A549 (cell line): Measurements from ENCODE around the gene SGO2. TPM values are rescaled to one million over a fixed set of nuclear protein-coding genes. Genes with fewer than 3 reads are reported as not detected.

Experiments used
- ATAC-seq, 2 experiments: fragments of 200-7000 bp in 1 of 2; fragments of >200 bp in 1 of 2; cut with Nextera tagmentation in 1 of 2; cut with Tn5 transposase in 1 of 2; 3 replicates each; pipeline versions ENCODE4 v1.8.0 to v1.9.1; 2018 to 2020; ENCODE audit warnings: mild to moderate bottlenecking in 1 of 2, moderate library complexity in 1 of 2
- CTCF ChIA-PET: fragments of 300-600 bp; sonication (Branson Sonifier 250); formaldehyde crosslinking; extraction: SDS; loops from one replicate; lab custom pipeline; 2021; ENCODE audit warnings: antibody characterized with exemption, inconsistent platforms; lab: Yijun Ruan, JAX
- POLR2A ChIA-PET: fragments of 350-600 bp; formaldehyde crosslinking; extraction: SDS; loops from one replicate; lab custom pipeline; 2021; ENCODE audit warnings: antibody characterized with exemption, inconsistent platforms; lab: Yijun Ruan, JAX
- DNase-seq, 2 experiments: peaks; one replicate each; pipeline versions ENCODE4 v3.0.0 to v3.0.0-alpha.2; 2011 to 2016; ENCODE audit warnings: low read depth in 1 of 2, low spot score in 1 of 2
- FAIRE-seq: peaks from 2 replicates; lab custom pipeline; 2011; peaks lifted over from hg19 to GRCh38; lab: Jason Lieb, UNC
- H3K27ac ChIP-seq, 2 experiments: fragments of >200 bp; sonication (Bioruptor Twin); formaldehyde crosslinking; 3 replicates each; pipeline ENCODE4 v1.5.1; 2016 to 2017
- H3K4me1 ChIP-seq: fragments of >200 bp; sonication (Bioruptor Twin); formaldehyde crosslinking; 3 replicates; pipeline ENCODE4 v1.6.1; 2016
- H3K4me2 ChIP-seq: fragments of >200 bp; sonication (Bioruptor Twin); formaldehyde crosslinking; 3 replicates; pipeline ENCODE4 v1.6.1; 2016
- H3K4me3 ChIP-seq: fragments of >200 bp; sonication (Bioruptor Twin); formaldehyde crosslinking; 3 replicates; pipeline ENCODE4 v1.5.1; 2016
- H3K9me3 ChIP-seq: fragments of >200 bp; sonication (Bioruptor Twin); formaldehyde crosslinking; 3 replicates; pipeline ENCODE4 v1.6.1; 2016
- CHD2 ChIP-seq: fragments of 150-350 bp; IDR thresholded peaks from 2 replicates; pipeline ENCODE4 v1.6.1; 2014; ENCODE audit warnings: low read length; ENCODE audit not compliant: partially characterized antibody
- EHMT2 ChIP-seq: fragments of 200-600 bp; sonication (generic); IDR thresholded peaks from 2 replicates; pipeline ENCODE4 v1.6.1; 2016; ENCODE audit warnings: antibody characterized with exemption, low read depth, mild to moderate bottlenecking, moderate library complexity
- ESRRA ChIP-seq: fragments of 150-350 bp; IDR thresholded peaks from 2 replicates; pipeline ENCODE4 v1.6.1; 2014; ENCODE audit warnings: mild to moderate bottlenecking, low read length, borderline replicate concordance
- GATA3 ChIP-seq: IDR thresholded peaks from 2 replicates; pipeline ENCODE4 v1.6.1; 2012; ENCODE audit warnings: borderline replicate concordance
- HDAC2 ChIP-seq: fragments of 200-600 bp; sonication (generic); IDR thresholded peaks from 2 replicates; pipeline ENCODE4 v1.6.1; 2016
- HEYL ChIP-seq: fragments of 250-450 bp; sonication (Bioruptor Pico); IDR thresholded peaks from 2 replicates; pipeline ENCODE4 v1.8.0; 2021; ENCODE audit warnings: mild to moderate bottlenecking, moderate library complexity
- HOXA7 ChIP-seq: fragments of 250-450 bp; sonication (Bioruptor Pico); IDR thresholded peaks from 2 replicates; pipeline ENCODE4 v1.5.0; 2020; ENCODE audit warnings: mild to moderate bottlenecking, moderate library complexity
- HOXB5 ChIP-seq: fragments of 250-450 bp; sonication (Bioruptor Pico); IDR thresholded peaks from 2 replicates; pipeline ENCODE4 v1.5.0; 2020; ENCODE audit warnings: mild to moderate bottlenecking, moderate library complexity
- MAFK ChIP-seq: fragments of 450-650 bp; IDR thresholded peaks from 2 replicates; pipeline ENCODE4 v1.6.1; 2014; ENCODE audit not compliant: partially characterized antibody
- MAZ ChIP-seq: fragments of 150-350 bp; IDR thresholded peaks from 2 replicates; pipeline ENCODE4 v1.6.1; 2014; ENCODE audit warnings: antibody characterized with exemption, low read depth, low read length, borderline replicate concordance
- MYC ChIP-seq: IDR thresholded peaks from 2 replicates; pipeline ENCODE4 v1.6.1; 2012; ENCODE audit warnings: mild to moderate bottlenecking, inconsistent platforms, low read length, improper control_type of control experiment, borderline replicate concordance
- NPAS2 ChIP-seq: fragments of 250-450 bp; sonication (Bioruptor Pico); IDR thresholded peaks from 2 replicates; pipeline ENCODE4 v1.8.0; 2022; ENCODE audit warnings: mild to moderate bottlenecking, moderate library complexity, borderline replicate concordance
- POLR2A ChIP-seq: IDR thresholded peaks from 2 replicates; pipeline ENCODE4 v1.6.1; 2012; ENCODE audit warnings: mild to moderate bottlenecking, low read length
- POLR2AphosphoS2 ChIP-seq: conservative IDR thresholded peaks from 2 replicates; pipeline ENCODE4 v1.6.1; 2012; ENCODE audit warnings: low read length, improper control_type of control experiment, inconsistent platforms
- RARB ChIP-seq: fragments of 250-450 bp; sonication (Bioruptor Pico); IDR thresholded peaks from 2 replicates; pipeline ENCODE4 v1.8.0; 2021; ENCODE audit warnings: mild to moderate bottlenecking, moderate library complexity
- RFX5 ChIP-seq: fragments of 450-650 bp; IDR thresholded peaks from 2 replicates; pipeline ENCODE4 v1.7.1; 2014; ENCODE audit warnings: antibody characterized with exemption, mild to moderate bottlenecking, moderate library complexity
- RNF2 ChIP-seq: fragments of 200-600 bp; sonication (generic); IDR thresholded peaks from 2 replicates; pipeline ENCODE4 v1.6.1; 2016; ENCODE audit warnings: low read depth, mild to moderate bottlenecking, antibody characterized with exemption, moderate library complexity, borderline replicate concordance
- TFCP2L1 ChIP-seq: fragments of 250-450 bp; sonication (Bioruptor Pico); IDR thresholded peaks from 2 replicates; pipeline ENCODE4 v1.5.0; 2021; ENCODE audit warnings: mild to moderate bottlenecking
- ZC3H11A ChIP-seq: fragments of 450-650 bp; IDR thresholded peaks from 2 replicates; pipeline ENCODE4 v1.6.1; 2014; ENCODE audit warnings: antibody characterized with exemption, mild to moderate bottlenecking
- ZNF302 ChIP-seq: fragments of 250-450 bp; sonication (Bioruptor Pico); IDR thresholded peaks from 2 replicates; pipeline ENCODE4 v1.9.0; 2021; ENCODE audit warnings: inconsistent platforms, mild to moderate bottlenecking, moderate library complexity
- WGBS: methylation state at CpG from one replicate; pipeline ENCODE4 v1.1.6; 2017; ENCODE audit errors: missing lambda C conversion rate; 5-methylcytosine and 5-hydroxymethylcytosine counted together
- polyA plus RNA-seq, 4 experiments: library from polyadenylated mRNA; depleted of rRNA in 3 of 4; stranded (reverse); fragments of >200 nt; fragmentation: RNase III in 1 of 4; extraction: RNeasy Plus Mini Kit Qiagen cat#74134 plus additional on column Dnase treatment in 1 of 4; gene quantifications; 2 replicates in 3 of 4; 3 replicates in 1 of 4; pipeline ENCODE4 v1.2.3, GENCODE V29; 2011 to 2017
- TF ChIP-seq, protein P1 (sequence below): fragments of >200 bp; sonication (Bioruptor Twin); formaldehyde crosslinking; IDR thresholded peaks from 3 replicates; pipeline ENCODE4 v1.5.1; 2016
- TF ChIP-seq, protein P2 (sequence below): IDR thresholded peaks from 2 replicates; pipeline ENCODE4 v1.6.1; 2012
- TF ChIP-seq, protein P3 (sequence below): fragments of >200 bp; sonication (Bioruptor Twin); formaldehyde crosslinking; IDR thresholded peaks from 3 replicates; pipeline ENCODE4 v1.6.1; 2016
- TF ChIP-seq, protein P4 (sequence below): fragments of 450-650 bp; IDR thresholded peaks from 2 replicates; pipeline ENCODE4 v1.6.1; 2014; ENCODE audit warnings: antibody characterized with exemption

SGO2 gene
- polyA plus RNA-seq, 2 of the 4 experiments (the other 2 are of a cell fraction) = 14.4 to 26.2 TPM

DNA sequence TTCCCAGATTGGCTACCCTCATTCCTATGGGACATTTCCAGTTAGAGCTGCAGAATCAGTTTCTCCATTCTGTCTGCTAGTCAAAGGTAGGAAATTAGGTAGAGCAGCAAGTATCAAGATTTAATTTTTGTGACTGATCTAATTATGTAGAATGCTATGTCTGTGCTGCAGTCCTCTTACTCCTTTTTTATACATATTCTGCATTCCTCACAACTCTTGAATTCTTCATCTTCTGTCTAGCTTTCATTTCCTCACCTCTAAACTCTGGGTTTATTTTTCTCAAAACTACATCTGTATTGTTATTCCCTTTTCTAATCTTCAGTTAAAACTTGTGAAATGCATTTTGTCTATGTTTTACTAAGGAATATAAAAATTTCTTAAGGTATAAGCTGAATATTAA lies 8.6 kb downstream of the SGO2 start:
- H3K4me1 ChIP-seq = no peaks in the 10 kb centered on the region
- TF ChIP-seq TFCP2L1 (CRISPR knock-in tag) = no peak
- no peak for TF ChIP-seq GATA3
- TF ChIP-seq, protein P1, sequence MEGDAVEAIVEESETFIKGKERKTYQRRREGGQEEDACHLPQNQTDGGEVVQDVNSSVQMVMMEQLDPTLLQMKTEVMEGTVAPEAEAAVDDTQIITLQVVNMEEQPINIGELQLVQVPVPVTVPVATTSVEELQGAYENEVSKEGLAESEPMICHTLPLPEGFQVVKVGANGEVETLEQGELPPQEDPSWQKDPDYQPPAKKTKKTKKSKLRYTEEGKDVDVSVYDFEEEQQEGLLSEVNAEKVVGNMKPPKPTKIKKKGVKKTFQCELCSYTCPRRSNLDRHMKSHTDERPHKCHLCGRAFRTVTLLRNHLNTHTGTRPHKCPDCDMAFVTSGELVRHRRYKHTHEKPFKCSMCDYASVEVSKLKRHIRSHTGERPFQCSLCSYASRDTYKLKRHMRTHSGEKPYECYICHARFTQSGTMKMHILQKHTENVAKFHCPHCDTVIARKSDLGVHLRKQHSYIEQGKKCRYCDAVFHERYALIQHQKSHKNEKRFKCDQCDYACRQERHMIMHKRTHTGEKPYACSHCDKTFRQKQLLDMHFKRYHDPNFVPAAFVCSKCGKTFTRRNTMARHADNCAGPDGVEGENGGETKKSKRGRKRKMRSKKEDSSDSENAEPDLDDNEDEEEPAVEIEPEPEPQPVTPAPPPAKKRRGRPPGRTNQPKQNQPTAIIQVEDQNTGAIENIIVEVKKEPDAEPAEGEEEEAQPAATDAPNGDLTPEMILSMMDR = no peak
- TF ChIP-seq MYC = no peak
- no peak for TF ChIP-seq HOXB5 (CRISPR knock-in tag)
- no peak for TF ChIP-seq RFX5
- TF ChIP-seq, protein P2, sequence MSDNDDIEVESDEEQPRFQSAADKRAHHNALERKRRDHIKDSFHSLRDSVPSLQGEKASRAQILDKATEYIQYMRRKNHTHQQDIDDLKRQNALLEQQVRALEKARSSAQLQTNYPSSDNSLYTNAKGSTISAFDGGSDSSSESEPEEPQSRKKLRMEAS = no peak
- no peak for TF ChIP-seq NPAS2 (CRISPR knock-in tag)
- TF ChIP-seq, protein P3, sequence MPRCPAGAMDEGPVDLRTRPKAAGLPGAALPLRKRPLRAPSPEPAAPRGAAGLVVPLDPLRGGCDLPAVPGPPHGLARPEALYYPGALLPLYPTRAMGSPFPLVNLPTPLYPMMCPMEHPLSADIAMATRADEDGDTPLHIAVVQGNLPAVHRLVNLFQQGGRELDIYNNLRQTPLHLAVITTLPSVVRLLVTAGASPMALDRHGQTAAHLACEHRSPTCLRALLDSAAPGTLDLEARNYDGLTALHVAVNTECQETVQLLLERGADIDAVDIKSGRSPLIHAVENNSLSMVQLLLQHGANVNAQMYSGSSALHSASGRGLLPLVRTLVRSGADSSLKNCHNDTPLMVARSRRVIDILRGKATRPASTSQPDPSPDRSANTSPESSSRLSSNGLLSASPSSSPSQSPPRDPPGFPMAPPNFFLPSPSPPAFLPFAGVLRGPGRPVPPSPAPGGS = no peak
- no peak for TF ChIP-seq MAZ
- DNase-seq = no peak
- no peak overlapping the region for H3K4me2 ChIP-seq
- ATAC-seq = no peak
- H3K27ac ChIP-seq = no peak overlapping the region
- ChIA-PET POLR2A (no interaction called here), CTCF (interaction anchor here (1.1 to 3.1 kb wide), 3 partner anchors 9 to 25 kb away, joined by 3 to 13 read pairs (median 3); partner anchors contain the start of genes KCTD18 and SGO2)
- no peak overlapping the region for H3K4me3 ChIP-seq
- H3K9me3 ChIP-seq = no peaks in the 10 kb centered on the region
- FAIRE-seq = no peak

DNA sequence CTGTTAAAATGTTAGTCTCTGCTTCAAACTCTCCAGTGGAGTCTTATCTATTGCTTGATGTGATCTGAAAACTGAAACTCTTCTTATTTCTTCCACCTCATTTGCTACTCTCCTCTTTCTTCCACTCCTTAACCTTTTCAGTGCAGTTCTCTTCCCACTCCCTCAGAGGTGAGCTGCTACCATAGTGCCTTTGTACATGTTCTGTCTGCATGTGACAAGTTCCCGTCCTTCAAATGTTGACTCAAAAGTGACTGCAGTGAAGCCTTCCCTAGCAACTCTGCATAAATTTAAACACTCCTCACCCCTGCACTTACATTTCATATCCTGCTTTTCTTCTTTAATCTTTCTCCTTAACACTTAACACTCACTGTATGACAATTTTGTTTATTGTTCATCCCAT lies 12.1 kb downstream of the SGO2 start:
- Histone ChIP-seq H3K4me1 (no peaks in the 10 kb centered on the region), H3K4me3 (no peak overlapping the region), H3K9me3 (no peaks in the 10 kb centered on the region), H3K4me2 (no peak overlapping the region), H3K27ac (no peak overlapping the region)
- TF ChIP-seq RNF2 (no peak), ESRRA (no peak), MAFK (no peak), ZNF302 (CRISPR knock-in tag) (no peak), NPAS2 (CRISPR knock-in tag) (no peak), ZC3H11A (no peak), HEYL (CRISPR knock-in tag) (no peak), EHMT2 (no peak), HDAC2 (no peak), HOXA7 (CRISPR knock-in tag) (no peak), HOXB5 (CRISPR knock-in tag) (no peak), POLR2A (no peak), CHD2 (no peak), POLR2AphosphoS2 (no peak), RARB (CRISPR knock-in tag) (no peak)
- TF ChIP-seq, protein P4, sequence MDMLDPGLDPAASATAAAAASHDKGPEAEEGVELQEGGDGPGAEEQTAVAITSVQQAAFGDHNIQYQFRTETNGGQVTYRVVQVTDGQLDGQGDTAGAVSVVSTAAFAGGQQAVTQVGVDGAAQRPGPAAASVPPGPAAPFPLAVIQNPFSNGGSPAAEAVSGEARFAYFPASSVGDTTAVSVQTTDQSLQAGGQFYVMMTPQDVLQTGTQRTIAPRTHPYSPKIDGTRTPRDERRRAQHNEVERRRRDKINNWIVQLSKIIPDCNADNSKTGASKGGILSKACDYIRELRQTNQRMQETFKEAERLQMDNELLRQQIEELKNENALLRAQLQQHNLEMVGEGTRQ = no peak
- FAIRE-seq (no peak), DNase-seq (no peak), ATAC-seq (no peak)
- CTCF ChIA-PET = no interaction called here
- POLR2A ChIA-PET = no interaction called here
- WGBS = 100% methylated on average over 1 of the region's 1 CpG
